NT2/D1 (cell line): Measurements from ENCODE around the gene ARPIN.

Source experiments
- SUZ12 ChIP-seq: IDR thresholded peaks from 2 replicates; pipeline ENCODE4 v1.6.1; 2011; ENCODE audit not compliant: insufficient read length, insufficient read depth; ENCODE audit errors: extremely low read depth
- ZNF274 ChIP-seq: IDR thresholded peaks from 2 replicates; pipeline ENCODE4 v1.6.1; 2011; ENCODE audit warnings: mild to moderate bottlenecking, low read depth, low read length

DNA sequence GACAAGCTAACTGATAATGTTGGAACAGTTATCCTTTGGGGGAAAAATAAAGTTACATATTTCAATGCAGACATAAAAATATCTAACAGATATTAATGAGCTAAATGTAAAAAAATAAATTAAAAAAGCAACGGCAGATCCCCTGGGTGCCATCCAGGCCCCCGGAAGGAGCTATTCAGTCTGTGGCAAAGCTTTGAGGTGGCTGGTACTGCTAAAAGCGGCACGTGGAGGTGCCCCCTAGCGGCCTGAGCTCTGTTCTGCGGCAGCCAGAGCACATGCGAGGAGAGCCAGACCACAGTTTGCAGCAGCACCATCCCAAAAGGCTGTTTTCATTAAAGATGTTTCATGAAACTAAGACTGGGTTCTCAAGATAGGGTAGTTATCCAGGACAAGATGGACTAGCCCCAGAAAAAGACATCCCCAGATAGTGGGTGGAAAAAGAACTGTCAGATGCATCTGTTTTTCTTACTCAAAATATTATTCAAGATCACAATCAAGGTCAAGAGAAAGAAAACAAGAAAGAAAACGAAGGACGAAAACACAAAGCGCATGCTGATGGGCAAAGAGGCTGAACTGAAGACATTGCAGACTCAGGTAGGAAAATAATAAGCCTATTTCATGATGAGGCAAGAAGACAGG, 37.7 kb downstream of the ARPIN start:
- no peak for TF ChIP-seq ZNF274
- no peak for TF ChIP-seq SUZ12
